GM21381 (cell line): ENCODE results near the gene UNC5C.
"Not testable (repeated sequence)": the region's sequence is repeated elsewhere in the genome, so short reads cannot be mapped to it uniquely, and the experiment has no call there.

Experiments
- ATAC-seq: cut with Tn5 transposase; IDR thresholded peaks from one replicate; pipeline ENCODE4 v1.9.1; 2021; ENCODE audit warnings: mild to moderate bottlenecking, moderate library complexity; ENCODE audit not compliant: unreplicated experiment

Gene UNC5C

DNA sequence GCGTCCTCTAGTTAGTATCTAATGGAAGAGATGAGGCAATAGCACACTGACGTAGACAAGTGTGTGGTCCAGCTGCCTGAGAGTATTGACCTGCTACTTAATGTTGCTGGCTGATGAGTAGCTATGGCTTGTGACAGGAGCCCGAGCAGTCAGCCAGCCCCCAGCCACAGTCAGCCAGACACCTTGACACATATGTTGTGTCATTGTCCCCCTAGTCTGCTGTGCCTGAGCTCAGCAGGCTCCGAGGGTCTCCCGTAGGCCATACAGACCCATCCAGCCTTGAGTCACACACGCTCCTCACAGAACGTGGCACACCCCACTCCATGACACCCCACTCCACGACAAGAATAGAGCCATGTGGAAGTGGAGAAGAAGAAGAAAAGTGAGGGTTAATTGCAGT, 362.1 kb downstream of the UNC5C start:
- ATAC-seq = no peak

DNA sequence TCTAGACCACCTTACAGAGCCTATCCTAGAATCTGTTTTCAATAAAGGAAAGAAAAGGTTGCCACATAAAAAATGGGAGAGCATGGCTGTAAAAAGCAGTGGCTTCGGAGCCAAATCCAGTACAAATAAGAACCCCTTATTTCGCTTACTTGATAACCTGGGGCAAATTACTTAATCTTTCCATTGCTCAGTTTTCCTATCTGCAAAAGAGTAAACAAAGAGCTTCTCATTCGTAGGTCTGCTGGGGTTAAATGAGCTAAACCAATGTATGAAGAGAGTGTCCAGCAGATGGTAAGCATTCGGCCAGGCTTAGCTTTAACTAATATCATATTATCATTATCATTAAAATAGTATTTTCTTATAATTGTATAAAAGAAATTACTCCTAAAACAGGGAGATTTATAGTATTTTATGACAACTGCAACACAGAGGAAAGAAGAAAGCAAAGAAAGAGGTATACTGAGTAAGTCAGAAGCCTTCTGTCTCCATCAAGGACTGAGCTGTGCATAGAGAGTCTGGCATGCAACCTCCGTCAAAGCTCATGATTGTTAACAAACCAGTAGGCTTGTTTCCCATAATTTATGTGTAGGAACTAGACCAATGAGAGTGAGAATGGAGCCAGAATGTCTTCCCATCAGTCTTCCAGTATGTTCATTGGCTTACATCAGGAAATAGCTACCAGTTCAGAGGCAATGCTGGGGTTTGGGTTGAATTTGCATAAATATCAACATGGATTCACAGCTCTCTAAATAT, 364.9 kb downstream of the UNC5C start:
- ATAC-seq = no peak

DNA sequence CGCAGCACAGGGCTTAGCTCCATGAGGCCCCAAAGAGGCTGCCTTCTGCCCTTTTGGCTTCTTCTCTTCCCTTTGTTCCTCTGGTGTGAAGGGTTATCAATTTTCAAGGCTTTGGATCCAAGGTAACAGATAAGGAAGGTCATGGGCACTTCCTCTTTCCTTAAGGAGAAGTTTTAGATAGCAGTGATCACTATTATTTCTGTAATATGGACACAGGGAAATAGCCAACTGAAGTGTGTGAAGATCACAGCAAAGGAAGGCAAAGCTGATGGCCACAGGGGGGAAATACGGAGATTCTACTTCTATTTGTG, 366.8 kb downstream of the UNC5C start:
- ATAC-seq = no peak

DNA sequence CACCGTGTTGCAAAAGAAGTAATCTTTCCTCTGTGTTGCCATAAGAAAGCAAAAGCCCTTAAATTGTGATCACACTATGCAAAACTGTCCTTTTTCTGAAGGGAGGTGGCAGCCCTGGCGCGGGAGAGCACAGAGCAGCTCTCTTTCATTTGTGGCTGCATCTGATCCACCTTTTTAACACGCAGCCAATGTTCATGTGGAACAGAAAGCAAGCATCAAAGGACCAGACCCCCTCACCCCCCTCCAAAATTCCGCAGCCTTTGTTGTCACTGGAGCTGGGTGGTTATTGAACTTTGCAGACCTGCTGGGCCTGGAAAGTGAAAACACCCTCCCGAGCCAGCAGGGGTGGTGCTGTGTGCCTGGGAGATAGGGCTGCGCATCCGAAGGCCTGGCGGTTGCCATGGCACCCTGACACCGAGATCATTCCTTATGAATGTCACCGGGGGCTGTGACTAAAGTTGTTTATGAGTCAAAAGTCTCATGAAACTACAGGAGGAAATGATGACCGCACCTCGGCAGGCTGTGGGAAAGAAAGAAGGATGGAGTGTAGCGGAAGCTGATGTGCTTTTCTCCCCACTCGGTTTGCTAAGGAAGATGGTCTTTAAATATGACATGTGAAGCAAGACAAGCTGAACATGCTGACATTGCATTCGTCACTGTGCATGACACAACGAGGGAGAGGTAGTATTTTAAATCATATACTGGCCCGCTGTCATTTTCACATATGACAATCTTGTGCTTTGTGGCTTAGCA, 367.4 kb downstream of the UNC5C start:
- ATAC-seq = no peak

DNA sequence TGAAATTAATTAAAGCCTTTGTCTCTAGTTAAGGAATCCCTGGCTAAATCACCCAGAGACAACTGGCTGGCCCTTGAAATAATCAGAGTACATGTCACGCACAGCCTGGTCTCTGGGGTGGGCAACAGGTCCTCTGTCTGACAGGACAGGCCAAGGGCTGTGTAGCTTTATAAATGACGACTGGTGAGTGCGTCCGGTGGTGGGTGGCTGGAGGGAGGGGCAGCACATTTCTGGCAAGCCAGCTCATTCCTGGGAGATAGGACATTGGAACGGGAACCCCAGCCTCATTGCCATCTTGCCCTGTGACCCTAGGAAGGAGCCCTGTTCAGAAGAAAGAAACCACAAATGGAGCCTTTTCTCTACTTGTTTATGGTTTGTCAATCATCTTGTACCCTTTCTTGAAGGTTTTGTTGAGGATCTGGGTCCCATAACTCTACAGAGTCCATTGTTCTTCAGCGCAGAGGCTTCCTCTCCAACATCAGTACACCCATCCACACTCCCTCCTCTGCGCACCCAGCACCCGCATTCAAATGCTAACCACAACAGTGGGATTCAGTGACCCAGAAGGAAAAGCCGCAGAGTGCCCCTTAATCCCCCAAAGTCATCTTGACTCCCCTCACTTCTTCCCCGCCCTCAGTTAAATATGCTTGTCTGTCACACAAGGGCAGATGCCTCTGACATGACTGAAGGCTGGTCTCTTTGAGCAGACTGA, 368.1 kb downstream of the UNC5C start:
- ATAC-seq = no peak

DNA sequence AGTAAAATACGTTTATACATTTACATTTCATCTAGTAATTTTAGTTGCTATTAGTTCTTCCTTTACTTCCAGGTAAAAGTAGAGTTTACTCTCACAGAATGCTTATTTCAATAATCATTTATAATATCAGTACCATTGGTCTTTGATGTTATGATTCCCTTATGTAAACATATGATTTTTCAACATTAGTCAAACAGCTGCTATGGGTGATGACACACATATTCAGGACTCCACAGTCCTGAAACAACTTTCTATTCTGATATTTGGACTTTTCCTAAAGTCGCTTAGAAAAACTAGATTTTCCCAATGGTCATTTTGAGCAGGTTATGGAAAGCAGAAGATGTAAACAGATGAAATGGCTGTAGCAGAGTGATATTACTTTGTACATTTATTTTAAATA, 369.8 kb downstream of the UNC5C start:
- no peak for ATAC-seq

DNA sequence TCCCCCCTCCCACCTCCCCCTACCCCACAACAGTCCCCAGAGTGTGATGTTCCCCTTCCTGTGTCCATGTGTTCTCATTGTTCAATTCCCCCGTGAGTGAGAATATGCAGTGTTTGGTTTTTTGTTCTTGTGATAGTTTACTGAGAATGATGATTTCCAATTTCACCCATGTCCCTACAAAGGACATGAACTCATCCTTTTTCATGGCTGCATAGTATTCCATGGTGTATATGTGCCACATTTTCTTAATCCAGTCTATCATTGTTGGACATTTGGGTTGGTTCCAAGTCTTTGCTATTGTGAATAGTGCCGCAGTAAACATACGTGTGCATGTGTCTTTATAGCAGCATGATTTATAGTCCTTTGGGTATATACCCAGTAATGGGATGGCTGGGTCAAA, 377.4 kb downstream of the UNC5C start:
- ATAC-seq = not testable (repeated sequence)

DNA sequence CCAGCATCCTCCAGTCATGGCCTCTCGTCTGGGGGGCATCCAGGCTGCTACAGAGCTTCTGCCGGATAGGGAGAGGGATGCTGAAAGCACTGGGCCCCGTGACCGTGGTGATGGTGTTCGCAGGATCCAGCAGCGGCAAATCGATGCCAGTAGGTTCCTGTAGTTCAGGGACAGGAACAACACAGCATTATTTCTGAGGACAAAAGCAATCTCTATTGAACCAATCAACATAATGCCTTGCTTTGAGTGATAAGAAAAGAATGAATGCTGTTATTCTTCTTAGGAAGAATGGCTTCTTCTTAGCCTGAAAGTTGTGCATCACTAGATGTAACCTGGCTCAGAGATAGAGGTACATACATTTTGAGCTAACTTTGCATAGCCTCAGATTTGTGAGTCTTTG, 378.6 kb downstream of the UNC5C start:
- no peak for ATAC-seq

DNA sequence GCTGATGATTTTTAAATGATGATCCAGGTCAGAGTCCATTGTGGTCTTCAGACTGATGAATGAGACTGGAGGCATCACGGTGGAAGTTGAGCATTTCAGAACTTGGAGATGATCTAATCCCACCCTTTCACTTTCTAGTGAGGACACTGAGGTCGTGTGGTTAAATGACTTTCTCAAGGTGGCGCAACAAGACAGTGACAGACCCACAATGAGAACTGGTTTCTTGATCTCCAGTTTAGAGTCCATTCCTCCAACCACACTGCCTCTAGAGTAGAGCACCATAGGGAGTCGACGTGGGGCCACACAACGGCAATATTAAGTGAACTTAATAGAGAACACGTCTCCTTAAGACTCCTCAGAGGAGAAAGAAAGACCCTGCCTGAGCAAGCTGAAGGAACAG, 381.0 kb downstream of the UNC5C start:
- ATAC-seq = no peak

DNA sequence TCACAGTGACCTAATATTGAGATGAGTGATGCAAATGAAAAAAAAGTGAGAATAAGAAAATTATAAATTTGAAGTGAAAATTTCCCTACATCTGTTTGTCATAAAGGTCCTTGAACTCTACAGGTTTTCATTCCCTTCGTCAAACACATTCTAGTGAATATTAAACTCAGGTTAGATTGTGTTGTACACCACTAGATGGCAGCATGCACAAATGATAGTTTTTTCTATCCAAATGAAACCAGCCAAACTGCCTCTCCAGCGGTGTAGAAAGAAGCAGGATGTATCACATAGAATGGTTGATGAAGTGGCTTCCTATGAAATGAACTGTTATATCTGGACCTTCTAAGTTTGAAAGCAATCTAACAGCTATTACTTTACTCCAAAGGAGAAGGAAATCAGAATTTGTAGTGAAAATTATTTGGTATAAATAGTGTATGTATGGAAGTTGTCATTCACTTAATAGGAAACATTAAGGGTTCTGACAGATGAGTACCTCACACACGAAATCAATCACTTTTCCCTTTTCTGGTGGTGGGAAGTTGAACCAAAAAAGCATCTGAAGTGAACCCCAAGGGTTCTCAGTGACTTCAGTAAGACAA, 382.7 kb downstream of the UNC5C start:
- peak; percentile 82 for ATAC-seq

DNA sequence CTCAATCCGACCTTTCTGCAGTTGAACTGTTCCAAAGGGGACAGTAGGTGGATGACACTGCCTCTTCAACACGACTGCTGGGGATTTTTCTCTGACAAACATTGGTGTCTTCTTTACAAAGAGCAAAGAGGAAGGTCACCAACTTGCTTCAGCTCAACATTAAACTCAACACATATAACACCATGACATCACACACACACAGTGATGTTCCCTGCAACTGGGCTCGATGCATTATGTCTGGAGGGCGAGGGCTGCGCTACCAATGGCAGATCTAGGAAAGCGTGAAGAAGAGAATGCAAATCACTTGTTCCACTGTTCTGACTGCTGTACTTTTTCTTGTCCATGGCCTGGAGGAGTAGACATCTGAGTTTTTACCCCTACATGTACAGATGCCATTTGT, 385.9 kb downstream of the UNC5C start:
- ATAC-seq = no peak

DNA sequence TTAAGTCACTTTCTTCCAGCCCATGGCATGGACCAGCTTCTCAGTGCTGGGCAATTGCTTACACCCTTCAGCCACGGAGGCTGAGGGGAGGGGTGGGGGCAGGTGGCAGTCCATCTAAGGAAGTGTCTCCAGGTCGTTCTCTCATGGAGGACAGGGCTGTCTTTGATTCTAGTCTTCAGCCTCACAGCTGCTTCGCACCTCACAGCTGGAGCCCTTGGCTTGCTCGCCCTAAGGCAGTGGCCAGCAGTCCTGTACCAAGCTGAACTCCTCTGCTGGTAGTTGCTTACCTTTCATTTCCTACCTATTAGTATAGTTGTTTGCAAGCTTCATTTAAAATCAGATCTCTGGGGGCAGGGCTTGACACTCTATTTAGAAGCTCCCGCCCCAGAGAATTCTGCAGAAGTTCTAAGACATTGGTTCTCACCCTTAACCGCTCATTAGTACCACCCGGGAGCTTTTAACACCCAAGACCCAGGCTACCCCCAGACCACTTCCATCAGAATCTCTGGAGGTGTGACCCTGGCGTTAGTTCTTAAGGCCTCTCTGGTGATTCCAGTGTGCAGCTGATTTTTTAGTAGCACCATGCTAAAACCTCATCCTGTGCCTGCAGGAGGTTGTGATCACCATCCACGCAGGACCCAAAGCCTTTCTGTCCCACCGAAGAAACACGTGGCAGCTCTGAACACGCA, 386.8 kb downstream of the UNC5C start:
- no peak for ATAC-seq

DNA sequence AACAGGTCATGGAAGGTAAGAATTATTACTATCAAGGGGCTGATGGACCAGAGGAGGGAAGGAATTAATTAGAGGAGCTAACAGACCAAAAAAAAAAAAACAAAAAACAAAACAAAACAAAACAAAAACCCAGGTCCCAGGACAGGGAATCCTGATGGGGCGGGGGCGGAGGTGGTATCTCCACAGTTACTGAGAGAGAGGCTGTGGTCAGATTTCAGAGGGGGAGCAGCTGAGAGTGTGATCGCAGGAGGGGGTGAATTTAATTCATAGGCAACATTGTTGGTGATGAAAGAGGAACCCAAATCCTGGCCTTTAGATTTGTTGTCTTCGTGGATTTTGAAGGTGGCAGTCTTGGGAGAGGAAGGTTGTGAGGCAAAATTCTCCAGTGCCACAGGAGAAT, 389.4 kb downstream of the UNC5C start:
- ATAC-seq = no peak

DNA sequence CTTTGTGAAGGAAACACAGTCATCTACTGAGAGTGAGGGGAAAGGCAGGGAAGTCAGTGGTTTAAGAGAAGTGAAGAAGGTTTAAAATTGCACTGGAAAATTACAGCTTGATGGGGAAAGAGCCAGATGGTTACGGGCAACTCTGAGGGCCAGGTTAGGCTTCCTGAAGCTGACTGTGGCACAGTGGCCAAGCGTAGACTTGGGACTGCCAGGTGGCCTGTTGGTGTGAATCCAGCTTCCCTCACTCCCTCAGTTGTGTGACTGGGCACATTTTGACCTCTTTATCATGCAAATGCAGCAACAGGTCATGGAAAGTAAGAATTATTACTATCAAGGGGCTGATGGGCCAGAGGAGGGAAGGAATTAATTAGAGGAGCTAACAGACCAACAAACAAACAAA, 390.1 kb downstream of the UNC5C start:
- no peak for ATAC-seq

DNA sequence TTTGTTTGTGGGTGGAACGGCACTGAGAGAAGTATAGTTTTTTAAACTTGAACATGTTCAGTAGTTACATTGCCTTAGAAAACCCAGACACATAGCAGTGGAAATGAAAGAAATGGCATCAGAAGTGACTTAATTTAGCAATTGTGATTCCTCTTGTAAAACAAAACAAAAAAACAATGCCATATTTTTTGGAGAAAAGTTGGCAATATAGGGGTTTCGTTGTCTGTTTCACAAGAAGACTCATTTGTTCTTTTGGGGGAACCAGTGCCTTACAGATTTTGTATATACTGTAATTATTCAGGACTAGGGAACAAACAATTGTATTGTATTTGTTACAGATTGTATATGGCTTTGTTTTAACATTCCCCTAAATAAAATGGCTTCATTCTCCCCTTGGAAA, 390.7 kb downstream of the UNC5C start:
- no peak for ATAC-seq

DNA sequence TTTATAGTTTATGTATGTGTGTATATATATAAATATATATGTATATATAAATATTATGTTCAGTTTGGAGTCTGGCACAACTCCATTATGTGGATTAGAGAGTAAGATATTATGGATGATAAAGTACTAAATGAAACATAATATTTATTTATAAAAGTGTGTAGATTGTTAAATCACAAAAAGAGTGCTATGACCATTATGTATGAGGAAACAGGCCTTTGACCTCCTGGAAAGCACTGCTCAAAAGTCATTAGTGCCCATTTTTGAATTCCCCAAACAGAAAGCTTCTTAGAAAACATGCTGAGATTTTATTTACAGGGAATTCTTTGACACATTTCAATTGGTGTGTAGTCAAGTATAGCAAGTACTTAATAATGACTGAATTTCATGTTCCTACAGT, 391.2 kb downstream of the UNC5C start:
- no peak for ATAC-seq

DNA sequence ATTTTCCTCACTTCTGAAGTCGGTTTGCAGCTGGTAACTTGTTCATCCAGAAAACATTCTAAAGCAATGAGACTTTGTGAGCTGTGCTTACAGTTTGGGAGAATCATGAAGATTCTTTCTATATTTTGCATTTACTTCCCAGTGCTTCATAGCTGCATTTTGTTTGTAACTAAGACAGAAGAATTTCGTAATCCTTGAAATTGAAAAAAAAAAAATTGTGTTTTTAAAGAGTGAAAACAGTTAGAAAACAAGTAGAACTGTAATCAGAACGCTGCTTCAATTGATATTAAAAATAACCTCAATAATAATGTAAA, 392.4 kb downstream of the UNC5C start:
- ATAC-seq = no peak

DNA sequence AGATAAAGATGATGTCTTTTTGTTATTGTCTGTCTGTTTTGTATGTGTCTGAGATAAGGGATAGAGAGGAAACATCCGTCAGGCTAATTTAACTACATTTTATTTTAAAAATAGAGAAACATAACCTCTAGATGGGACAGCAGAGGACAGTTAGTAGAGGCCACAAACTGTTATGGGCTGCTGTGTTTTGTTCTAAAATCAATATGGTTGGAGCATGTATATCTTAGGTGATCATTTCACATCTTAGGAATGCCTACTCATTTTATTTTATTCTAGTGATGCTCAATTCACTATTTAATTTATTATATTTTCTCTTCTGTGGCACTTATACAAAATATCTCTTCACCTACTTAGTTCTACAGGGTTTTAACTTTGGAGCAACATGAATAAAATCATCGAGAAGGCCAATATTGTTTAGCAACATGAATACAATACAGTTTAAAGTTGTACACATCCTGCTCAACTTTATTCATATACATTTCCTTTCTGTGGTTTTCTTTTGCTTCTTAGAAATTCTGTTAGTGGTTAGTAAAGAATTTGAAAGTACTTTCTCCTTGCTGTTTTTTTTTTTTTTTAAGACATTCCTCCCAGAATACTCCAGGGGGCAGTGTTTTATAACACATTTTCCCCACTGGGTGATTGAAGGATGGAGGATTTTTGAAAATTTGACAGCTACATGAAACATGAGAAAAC, 392.9 kb downstream of the UNC5C start:
- ATAC-seq = peak; percentile 55

DNA sequence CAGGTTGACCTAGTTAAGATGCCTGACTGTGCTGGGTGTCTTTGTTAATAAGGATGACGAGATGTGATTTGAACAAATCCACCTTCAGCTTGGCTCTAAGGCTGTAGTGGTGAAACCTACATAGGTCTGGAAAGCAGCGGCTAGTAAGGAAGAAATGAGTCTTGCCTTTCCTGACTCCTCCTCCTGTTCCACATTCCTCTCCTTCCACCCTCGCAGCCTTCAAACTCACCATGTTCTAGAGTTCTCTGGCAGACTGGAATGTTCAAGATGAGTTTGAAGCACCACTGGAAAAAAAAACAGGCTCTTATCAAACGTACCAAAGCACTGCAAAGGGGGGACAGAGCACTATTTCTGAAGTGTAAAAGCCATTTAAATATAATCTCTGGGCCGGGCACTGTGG, 395.6 kb downstream of the UNC5C start:
- no peak for ATAC-seq

DNA sequence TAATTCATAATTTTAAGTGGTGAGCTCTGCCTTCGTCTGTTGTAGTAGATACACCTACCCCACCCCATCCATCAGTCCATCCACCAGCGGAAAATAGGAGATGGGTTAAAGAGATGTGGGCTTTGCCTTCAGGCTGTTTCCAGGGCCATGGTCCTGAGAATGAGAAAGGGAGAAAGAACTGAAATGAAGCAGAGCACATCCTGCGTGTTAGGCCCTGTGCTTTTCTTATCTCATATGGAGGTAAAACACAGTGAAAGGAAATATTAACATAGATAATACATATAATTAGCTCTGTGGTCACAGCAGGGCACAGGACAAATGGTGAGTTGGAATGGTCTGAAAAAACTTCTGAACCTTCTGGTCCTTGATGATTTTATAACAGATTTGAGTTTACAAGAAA, 397.5 kb downstream of the UNC5C start:
- ATAC-seq = no peak

DNA sequence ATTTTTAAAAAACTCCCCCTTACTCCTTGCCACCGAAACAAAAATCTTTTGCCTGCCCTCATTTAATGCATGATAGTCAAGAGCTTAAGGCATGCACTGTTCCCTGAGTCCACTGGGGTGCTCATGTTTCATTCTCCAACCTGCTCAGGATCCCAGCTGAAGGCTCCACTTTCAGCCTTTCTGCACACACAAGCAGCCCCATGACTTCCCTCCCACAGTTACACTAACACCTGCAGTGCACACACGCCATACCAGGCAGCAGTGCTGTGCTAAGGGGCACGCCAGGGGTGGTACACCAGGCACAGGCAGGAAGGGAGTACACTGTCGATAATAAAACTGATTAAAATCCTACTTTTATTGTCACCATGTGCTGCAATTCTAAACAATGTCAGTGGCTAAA, 405.8 kb downstream of the UNC5C start:
- no peak for ATAC-seq
